ENCODE data around the gene MTHFD2L.

GRCh38 chr4:74323663-74324062 is 165.7 kb downstream of the MTHFD2L start:
- TF ChIP-seq POLR2A (IDR thresholded peaks at IDR 0.05) (no peak), CTCF (IDR thresholded peaks at IDR 0.05) (no peak)
